SK-N-DZ (cell line): ENCODE results near the gene SAMD8.
"Not testable (repeated sequence)": the region's sequence is repeated elsewhere in the genome, so short reads cannot be mapped to it uniquely, and the experiment has no call there.

ENCODE experiments used
- DNase-seq: peaks from one replicate; pipeline ENCODE4 v3.0.0-alpha.2; 2015; ENCODE audit warnings: low spot score

The SAMD8 gene

DNA sequence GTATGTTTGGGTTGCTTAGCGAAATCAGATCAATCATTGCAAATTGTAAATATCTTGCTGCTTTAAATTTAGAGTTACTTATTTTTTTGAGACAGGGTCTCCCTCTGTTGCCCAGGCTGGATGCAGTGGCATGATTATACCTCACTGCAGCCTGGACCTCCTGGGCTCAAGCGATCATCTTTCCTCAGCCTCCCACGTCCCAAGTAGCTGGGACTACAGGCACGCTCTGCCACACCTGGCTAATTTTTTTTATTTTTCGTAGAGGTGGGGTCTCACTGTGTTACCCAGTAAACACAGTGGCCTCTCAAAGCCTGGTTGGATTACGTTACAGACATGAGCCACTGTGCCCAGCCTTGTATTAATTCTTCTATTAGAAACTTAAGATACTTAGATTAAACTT is 100.9 kb downstream of the SAMD8 start:
- DNase-seq, result no peak

- no peak for DNase-seq
Measured at GRCh38 chr10:75220274-75220673, 108.8 kb downstream of the SAMD8 start.

DNA sequence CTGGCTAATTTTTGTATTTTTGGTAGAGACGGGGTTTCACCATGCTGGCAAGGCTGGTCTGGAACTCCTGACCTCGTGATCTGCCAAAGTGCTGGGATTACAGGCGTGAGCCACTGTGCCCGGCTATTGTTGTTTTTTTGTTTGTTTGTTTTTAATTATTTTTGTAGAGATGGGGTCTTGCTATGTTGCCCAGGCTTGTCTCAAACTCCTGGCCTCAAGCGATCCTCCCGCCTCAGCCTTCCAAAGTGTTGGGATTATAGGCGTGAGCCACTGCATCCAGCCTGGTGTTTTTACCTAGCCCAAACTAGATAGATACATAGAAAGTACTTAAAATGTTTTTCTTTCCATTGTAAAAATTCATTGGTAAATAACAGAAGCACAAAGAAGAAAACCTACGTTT is 110.0 kb downstream of the SAMD8 start:
- not testable (repeated sequence) for DNase-seq

DNA sequence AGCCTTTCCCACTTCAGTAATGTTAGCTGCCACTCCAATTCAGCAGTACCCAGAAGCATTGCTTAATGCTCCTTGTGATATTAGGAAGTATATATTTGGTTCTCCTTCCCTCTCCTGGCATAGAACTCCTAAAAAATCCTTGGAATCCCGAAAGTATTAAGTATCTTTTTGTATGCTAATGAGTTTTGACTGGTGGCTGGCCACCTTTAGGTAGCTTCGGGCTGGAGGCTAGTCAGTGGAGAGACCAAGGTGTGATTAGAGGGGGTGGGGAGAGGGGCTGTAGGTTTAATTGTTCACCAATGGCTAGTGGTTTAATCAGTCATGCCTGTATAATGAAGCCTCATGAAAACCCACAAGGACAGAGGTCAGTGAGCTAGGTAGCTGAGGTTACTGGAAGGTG is 112.1 kb downstream of the SAMD8 start:
- no peak for DNase-seq

DNA sequence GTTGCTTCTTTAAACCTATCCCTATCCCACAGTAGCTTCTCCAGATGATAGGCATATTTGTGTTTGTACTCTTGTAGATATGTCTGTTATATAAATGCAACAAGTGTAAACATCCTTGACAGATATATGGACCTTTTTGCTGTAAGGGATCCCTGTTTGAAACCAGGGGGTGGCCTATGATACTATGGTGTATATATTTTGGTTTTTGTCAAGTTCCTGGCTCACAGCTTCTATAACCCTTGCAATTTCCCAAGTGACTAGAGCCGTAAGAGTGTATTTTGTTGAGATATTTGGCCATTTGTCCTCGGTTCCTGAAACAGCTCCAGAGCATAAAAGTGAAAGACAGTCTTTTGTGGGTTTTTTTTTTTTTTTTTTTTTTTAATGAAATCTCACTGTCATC is 114.6 kb downstream of the SAMD8 start:
- DNase-seq, result no peak

GRCh38 chr10:75226656-75227055 is 115.2 kb downstream of the SAMD8 start:
- no peak for DNase-seq

DNA sequence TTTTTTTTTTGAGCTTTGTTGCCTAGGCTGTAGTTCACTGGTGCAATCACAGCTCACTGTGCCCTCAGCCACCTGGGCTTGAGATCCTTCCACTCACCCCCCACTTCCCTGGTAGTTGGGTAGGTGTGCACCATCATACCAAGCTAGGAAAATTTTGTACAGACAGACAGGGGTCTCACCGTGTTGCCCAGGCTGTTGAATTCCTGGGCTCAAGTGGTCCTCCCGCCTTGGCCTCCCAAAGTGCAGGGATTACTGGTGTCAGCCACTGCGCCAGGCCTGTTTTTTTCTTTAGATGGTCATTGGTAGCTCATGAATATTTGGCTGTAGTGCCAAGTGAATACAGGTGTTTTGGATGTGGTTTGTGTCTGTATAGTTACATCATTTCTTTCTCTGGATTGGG is 116.8 kb downstream of the SAMD8 start:
- DNase-seq, result no peak

- no peak for DNase-seq
Measured at GRCh38 chr10:75228834-75229233, 117.4 kb downstream of the SAMD8 start.

DNA sequence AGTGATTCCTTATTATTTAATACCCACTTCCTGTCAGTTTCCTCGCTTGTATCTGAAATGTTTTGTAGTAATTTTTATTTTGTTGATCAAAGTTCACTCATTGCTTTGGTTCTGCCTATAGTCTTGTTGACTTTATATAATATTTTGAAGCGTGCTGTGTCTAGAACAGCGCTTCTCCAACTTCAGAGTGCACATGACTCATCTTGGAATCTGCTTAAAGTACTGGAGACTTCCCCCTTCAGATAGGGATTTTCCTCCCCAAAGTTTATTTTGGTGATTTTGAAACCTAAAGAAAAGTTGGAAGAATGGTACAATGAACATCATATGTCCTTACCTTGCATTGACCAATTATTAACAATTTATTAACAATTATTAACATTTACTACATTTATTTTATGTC is 118.5 kb downstream of the SAMD8 start:
- no peak for DNase-seq

- peak; percentile 81 for DNase-seq
Measured at GRCh38 chr10:75230600-75231038, 119.2 kb downstream of the SAMD8 start.
